IPS-15b (cell line): ENCODE measurements around the gene TEF.
"Not testable (repeated sequence)": the region's sequence is repeated elsewhere in the genome, so short reads cannot be mapped to it uniquely, and the experiment has no call there.

ENCODE experiments used
- H3K27me3 ChIP-seq: one replicate; pipeline ENCODE4 v1.6.1; 2013; ENCODE audit warnings: low read length; ENCODE audit not compliant: control insufficient read depth, insufficient read depth
- H3K36me3 ChIP-seq: one replicate; pipeline ENCODE4 v1.6.1; 2013; ENCODE audit warnings: low read length; ENCODE audit not compliant: control insufficient read depth, insufficient read depth
- H3K4me1 ChIP-seq: one replicate; pipeline ENCODE4 v1.6.1; 2013; ENCODE audit warnings: mild to moderate bottlenecking, low read length; ENCODE audit not compliant: control insufficient read depth, insufficient read depth
- H3K4me3 ChIP-seq: one replicate; pipeline ENCODE4 v1.5.1; 2013; ENCODE audit warnings: low read depth, low read length
- H3K9ac ChIP-seq: one replicate; pipeline ENCODE4 v1.6.1; 2013; ENCODE audit warnings: low read depth, mild to moderate bottlenecking, low read length
- H3K9me3 ChIP-seq: one replicate; pipeline ENCODE4 v1.6.1; 2013; ENCODE audit warnings: mild to moderate bottlenecking, low read length; ENCODE audit not compliant: control insufficient read depth, insufficient read depth

The TEF gene

DNA sequence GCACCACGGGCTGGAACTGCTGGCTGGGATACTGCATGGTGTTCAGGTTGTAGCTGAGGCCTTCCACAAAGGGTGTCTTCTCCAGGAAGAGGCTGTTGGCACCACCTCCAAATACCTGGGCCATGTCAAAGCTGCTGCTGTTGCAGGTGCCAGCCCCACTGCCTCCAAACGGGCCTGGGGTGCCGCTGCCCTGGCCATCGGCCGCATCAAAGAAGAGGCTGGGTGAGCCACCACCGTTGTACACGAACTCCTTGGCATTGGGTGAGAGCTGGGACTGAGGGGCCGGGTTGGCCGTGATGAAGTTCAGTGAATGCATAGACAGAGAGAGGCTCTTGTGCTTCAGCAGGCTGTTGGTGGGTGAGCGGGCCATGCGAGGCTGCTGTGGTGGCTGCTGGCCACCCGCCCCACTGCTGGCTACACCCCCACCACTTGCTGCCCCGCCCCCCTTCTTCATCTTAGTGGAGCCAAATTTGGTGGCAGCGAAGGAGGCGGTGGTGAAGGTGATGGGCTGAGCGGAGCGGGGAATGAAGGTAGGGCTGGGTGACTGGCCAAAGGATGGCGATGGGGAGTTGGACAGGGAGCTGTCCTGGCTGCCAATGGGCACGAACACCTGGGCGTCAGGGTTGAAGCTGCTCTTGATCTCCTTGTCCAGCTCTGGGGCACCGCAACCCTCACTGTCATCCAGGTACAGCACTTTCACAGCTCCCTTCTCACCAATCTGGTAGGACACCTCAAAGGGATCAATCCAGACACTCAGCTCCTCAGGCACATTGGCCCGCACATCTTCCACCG is 54.8 kb downstream of the TEF start:
- no peaks in the 10 kb centered on the region for H3K4me1 ChIP-seq
- H3K9ac ChIP-seq = no peak overlapping the region
- peaks cover 30% of the 10 kb centered on the region for H3K36me3 ChIP-seq
- no peak overlapping the region for H3K4me3 ChIP-seq
- no peaks in the 10 kb centered on the region for H3K9me3 ChIP-seq
- H3K27me3 ChIP-seq = no peaks in the 10 kb centered on the region

DNA sequence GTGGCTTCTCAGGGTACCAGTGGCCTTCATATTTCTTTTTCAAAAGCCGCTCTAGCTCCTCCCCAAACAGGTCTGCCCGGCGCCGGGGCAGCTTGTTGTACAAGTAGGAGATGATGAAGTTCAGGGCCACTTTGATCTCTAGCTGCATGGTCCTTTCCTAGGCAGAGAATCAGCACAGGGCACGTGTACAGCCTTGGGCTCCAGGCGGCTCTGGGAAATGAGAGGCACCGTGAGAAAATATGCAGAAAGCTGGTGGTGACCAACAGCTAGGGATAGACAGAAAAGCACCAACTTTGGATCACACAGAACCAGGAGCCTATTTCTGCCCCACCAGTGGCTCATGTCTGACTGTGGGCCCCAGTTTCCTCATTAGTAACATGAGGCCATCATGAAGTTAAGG is 55.5 kb downstream of the TEF start:
- Histone ChIP-seq H3K36me3 (peaks cover 30% of the 10 kb centered on the region), H3K27me3 (no peaks in the 10 kb centered on the region), H3K9ac (no peak overlapping the region), H3K9me3 (no peaks in the 10 kb centered on the region), H3K4me1 (no peaks in the 10 kb centered on the region), H3K4me3 (no peak overlapping the region)

DNA sequence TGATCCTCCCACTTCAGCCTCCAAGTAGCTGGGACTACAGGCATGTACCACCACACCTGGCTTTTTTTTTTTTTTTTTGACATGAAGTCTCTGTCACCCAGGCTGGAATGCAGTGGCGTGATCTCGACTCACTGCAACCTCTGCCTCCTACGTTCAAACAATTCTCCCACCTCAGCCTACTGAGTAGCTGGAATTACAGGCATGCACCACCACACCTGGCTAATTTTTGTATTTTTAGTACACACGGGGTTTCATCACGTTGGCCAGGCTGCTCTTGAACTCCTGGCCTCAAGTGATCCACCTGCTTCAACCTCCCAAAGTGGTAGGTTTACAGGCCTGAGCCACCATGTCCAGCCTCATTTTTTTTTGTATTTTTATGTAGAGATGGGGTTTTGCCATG is 58.8 kb downstream of the TEF start:
- H3K9me3 ChIP-seq, H3K4me3 ChIP-seq, H3K4me1 ChIP-seq, H3K27me3 ChIP-seq, H3K9ac ChIP-seq: not testable (repeated sequence)
- peaks cover 21% of the 10 kb centered on the region for H3K36me3 ChIP-seq

DNA sequence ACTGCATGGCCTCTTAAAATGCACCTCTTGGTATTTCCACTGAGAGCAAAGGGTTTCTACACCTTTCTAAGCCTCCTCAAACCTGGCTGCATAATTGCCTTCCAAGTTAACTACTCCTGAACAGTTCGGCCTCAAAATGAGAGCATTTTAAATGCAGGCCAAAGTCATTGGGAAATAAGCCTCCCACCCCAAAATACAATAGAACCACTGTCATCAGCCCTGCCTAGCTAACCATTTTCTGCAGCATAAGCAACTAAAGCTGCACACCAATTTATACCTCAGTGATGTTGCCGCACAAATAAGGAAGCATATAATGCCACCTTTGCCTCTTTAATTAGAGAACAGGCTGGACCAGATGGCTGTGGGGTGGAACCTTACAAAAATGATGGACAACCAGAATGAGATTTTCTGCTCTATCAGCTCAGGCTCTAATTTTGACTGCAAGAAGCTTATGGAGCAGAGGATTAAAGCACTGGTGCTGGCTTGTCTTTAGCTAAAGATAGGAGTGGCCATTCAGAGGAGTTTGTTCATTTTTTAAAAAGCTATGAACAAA is 60.6 kb downstream of the TEF start:
- Histone ChIP-seq H3K36me3 (peaks cover 5% of the 10 kb centered on the region), H3K9ac (no peak overlapping the region), H3K9me3 (no peaks in the 10 kb centered on the region), H3K4me1 (no peaks in the 10 kb centered on the region), H3K27me3 (no peaks in the 10 kb centered on the region), H3K4me3 (no peak overlapping the region)

DNA sequence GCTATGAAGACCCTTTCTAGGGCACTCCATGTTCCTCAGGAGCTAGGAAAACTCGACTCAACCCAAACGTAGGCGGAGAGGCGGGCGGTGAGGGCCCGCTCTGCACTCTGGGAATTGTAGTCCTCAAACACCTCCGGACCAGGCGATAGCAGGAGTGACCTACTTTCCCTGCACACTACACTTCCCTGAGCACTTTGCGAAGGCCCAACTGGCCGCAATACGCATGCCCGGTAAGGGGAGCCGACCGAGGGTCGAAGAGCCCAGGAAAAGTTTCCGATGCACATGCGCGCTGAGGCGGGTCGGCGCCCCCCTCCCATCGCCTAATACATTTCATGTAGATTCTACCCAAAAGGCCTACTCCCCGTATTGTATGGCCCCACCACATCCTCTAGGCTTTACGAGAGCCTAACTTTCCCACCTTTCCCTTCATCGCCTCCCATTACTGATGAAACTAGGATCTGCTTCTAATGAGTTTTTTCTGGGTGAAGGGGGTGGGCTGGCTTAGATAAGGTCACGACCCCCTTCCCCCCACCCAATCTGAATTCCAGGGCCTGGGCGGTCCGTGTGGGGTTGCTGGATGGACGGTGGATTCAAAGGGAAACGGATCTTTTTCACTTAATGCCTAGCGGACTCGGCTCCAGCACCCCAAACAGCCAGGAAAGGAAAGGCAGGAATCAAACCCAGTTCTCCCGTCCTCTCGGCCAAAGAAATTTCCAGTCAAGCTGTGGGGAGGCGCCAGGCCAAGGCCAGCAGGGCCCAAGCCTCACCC is 62.8 kb downstream of the TEF start:
- Histone ChIP-seq H3K9ac (peak overlapping the region; percentile 93), H3K4me3 (peak overlapping the region; percentile 94), H3K9me3 (no peaks in the 10 kb centered on the region), H3K4me1 (peaks cover 5% of the 10 kb centered on the region), H3K27me3 (no peaks in the 10 kb centered on the region), H3K36me3 (peaks cover 5% of the 10 kb centered on the region)

DNA sequence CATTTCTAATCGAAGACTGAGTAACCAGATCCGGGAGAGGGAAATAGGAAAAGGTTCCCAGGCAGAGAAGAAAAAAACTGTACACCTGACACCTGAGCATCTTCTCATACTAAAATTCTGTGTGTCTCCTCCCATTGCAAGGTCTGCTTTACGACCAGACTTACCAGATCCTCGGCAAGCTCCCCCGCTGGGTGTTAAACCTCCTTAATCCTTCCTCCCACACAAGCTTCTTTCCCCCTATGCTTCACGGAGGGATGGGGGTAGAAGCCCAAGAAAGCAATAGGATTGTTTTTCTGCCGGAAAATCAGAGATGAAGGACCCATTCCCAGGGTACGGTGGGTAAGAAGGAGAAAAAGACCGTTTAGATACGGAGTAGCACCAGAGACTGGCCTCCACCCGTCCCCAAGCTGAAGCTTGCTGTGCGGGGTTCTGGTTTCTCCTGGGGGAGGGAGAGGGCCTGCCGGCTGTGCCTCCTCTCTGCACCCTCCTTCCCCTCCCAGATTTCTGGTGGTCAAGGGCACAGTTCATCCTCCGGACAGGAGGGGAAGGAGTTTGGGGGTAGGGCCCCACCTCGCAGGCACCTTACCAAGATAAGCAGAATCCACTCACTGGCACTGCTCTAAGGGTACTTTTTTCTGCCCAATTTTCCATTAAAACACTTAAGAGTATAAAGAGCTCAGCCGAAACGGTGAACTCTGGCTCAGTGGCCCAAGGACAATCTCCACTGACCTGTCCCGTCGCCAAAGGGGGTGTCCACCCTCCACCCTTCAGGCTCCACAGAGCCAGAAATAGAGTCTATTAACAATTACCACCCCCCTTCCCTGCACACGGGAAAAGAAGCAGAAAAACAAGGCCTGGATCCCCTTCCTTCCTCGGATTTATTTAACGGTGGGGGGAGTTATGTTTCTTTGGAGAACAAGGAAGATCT is 63.7 kb downstream of the TEF start:
- Histone ChIP-seq H3K4me3 (peak overlapping the region; percentile 94), H3K36me3 (peaks cover 5% of the 10 kb centered on the region), H3K27me3 (no peaks in the 10 kb centered on the region), H3K9me3 (no peaks in the 10 kb centered on the region), H3K9ac (peak overlapping the region; percentile 93), H3K4me1 (peaks cover 5% of the 10 kb centered on the region)

DNA sequence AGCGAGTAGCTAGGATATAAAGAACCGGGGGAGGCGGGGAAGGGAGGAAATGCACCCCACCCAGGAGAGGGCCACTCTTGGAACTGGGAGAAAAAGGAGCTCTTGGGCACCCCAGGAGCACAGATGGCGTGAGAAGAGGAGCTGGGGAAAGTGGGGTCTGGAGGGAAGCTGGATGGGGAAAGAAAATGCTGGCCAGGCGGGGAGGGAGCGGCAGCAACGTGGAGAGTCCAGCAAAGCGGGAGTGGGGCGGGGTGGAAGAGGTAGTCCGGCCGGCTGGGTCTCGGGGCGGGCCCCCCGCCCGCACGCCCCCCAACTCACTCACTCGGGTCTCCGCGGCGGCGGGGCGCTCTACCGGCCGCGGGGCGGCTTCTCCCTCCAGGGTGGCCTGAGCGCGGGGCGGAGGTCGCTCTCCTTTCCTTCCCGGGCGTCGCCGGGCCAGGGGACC is 64.3 kb downstream of the TEF start:
- Histone ChIP-seq H3K9me3 (no peaks in the 10 kb centered on the region), H3K27me3 (no peaks in the 10 kb centered on the region), H3K4me3 (peak overlapping the region; percentile 94), H3K9ac (peak overlapping the region; percentile 93), H3K36me3 (peaks cover 5% of the 10 kb centered on the region), H3K4me1 (peaks cover 5% of the 10 kb centered on the region)

DNA sequence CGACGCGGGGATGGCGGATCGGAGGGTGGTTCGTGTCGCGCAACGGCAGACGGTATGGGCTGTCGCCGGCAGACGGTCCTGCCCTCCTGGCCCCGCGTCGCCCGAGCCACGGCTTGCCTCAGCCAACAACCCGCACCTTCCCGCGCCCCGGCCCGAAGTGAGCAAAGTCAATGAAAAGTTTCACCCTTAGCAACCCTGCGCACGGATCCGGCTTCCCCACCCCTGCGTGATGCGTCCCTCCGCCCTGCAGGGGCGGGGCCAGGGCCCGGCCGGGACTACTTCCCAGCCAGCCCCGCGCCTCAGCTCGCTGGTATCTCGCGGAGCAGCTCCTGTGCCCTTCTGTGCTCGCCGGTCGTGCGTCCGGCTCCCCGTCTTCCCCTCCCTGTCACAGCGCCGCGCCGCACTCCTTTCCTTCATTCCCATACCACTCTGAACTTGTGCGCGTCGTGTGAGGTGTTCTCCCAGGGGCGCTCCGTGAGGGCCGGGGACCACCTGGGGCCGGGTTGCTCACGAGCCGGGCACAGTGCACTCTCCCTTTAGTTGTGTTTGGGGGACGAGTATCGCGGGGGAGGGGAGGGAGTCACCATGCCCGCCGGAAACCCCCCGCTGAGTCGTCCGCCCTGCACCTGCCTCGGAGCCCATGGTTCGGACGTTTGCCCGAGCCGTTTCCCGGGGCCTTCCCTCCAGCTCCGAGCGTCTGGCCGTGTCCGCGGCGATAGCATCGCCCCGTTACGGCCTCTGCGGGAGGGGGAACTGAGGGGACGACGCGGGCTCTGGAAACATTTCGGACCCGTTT is 65.1 kb downstream of the TEF start, which contains the start of gene TOB2:
Gene TOB2, minus strand, starts transcription at position 163 of the 796 bp plus-strand sequence. CDS start 9,456 bp downstream, outside the sequence.
- H3K36me3 ChIP-seq = peaks cover 5% of the 10 kb centered on the region
- no peaks in the 10 kb centered on the region for H3K27me3 ChIP-seq
- H3K9me3 ChIP-seq = no peaks in the 10 kb centered on the region
- peak within 1 kb of the TSS; percentile 98 for H3K9ac ChIP-seq
- H3K4me1 ChIP-seq = peaks cover 5% of the 10 kb centered on the region
- H3K4me3 ChIP-seq = peak within 1 kb of the TSS; percentile 94

DNA sequence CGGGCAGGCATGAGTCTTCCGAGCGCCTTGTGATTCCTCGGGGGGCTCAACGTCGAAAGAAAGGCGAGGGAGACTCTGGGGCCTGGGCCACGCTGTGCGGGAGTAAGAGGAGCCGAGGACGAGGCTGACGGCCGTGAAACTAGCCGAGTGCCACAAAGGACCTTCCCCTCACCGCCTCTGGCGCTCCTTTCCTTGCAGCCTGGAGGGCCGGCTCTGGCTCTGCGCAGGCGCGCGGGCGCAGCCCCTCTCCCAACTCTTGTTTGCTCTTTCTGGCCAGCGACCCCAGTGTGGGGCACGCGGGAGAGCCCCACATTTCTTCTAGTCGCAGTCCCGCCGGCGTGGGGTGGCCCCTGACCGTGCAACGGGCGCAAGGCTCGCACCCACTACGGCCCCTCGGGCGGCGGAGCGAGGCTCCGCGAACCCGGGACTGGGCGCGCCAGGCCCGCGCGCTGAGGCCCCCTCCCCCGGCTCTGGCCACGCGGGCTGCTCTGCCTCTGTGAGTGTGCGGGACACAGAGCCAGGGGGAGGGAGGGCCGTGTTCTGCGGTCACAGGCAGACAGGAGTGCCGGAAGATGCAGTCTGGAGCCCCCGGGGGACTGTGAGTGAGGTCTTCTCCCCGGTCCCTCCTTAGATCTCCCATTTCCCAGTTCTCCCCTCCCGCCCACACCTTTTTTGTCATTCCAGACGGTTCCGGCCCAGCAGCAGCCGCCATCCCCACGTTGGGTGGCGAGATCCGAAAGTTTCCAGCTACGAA is 65.9 kb downstream of the TEF start:
- H3K4me1 ChIP-seq = peaks cover 5% of the 10 kb centered on the region

DNA sequence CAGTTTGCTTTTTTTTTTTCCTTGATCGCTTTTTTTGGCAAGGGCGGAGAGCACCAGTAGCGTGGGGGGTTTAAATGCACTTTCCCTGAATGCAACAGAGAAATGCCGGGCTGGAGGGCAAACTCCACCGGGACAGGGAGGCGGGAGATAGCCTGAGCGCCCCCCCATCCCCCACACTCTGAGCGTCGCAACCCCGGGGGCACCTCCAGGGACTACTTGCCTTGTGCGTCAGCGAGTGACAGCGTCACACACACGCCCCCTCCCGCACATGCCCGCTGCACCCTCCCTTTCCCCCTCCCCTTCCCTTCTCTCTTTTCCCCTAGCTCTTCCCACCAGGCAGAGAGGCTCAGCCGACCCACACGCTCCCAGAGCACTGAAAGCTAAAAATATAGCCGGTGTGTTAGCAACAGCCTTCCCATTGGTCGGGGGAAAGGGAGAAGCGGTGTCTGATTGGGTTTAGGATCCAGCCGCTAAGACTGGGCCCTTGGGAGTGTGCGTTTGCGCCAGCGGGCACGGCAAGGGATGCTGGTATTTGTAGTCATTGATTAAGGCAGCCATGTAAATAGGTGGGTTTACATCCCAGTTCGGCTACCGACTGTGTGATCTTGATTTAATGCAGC is 66.6 kb downstream of the TEF start:
- no peaks in the 10 kb centered on the region for H3K36me3 ChIP-seq
- H3K9me3 ChIP-seq = no peaks in the 10 kb centered on the region
- H3K9ac ChIP-seq = peak overlapping the region; percentile 98
- H3K27me3 ChIP-seq = no peaks in the 10 kb centered on the region
- H3K4me3 ChIP-seq = peak overlapping the region; percentile 94
- peaks cover 5% of the 10 kb centered on the region for H3K4me1 ChIP-seq

More for the DNA sequence above, 65.9 kb downstream of the TEF start:
- H3K27me3 ChIP-seq = no peaks in the 10 kb centered on the region
- H3K9ac ChIP-seq = peak overlapping the region; percentile 98
- peak overlapping the region; percentile 94 for H3K4me3 ChIP-seq
- H3K36me3 ChIP-seq = peaks cover 5% of the 10 kb centered on the region
- no peaks in the 10 kb centered on the region for H3K9me3 ChIP-seq
